ENCODE data around the gene ZGRF1.
A peak's percentile ranks its signal among the peaks of the same experiment; 100 is the strongest.

Gene ZGRF1

GRCh38 chr4:112520598-112521122 lies 116.0 kb downstream of the ZGRF1 start:
- H3K9me3 ChIP-seq (ENCODE audit: control insufficient read depth in 1 of 2, low read length in 2 of 2) = peaks cover 0 to 13% of the 10 kb centered on the region in 2 donors
- no peaks in the 10 kb centered on the region for H3K36me3 ChIP-seq (ENCODE audit: control insufficient read depth in 1 of 2, insufficient read depth in 2 of 2, low read length in 2 of 2)
- peaks cover 75% of the 10 kb centered on the region for H3K27me3 ChIP-seq (ENCODE audit: low read depth, low read length)
- H3K27ac ChIP-seq (ENCODE audit: low read length) = no peak overlapping the region
- H3K4me3 ChIP-seq (ENCODE audit: low read depth in 1 of 2, low read length in 2 of 2) = no peak overlapping the region
- peaks cover 4 to 41% of the 10 kb centered on the region in 2 donors for H3K4me1 ChIP-seq (ENCODE audit: control insufficient read depth in 1 of 2, insufficient read depth in 2 of 2, low read length in 2 of 2)

- H3K27me3 ChIP-seq (ENCODE audit: low read depth, low read length) = peaks cover 79% of the 10 kb centered on the region
- no peak overlapping the region for H3K27ac ChIP-seq (ENCODE audit: low read length)
Observed at GRCh38 chr4:112519689-112520597, 116.8 kb downstream of the ZGRF1 start.

GRCh38 chr4:112518675-112519074 lies 118.0 kb downstream of the ZGRF1 start:
- Histone ChIP-seq H3K4me3 (ENCODE audit: low read depth in 1 of 2, low read length in 2 of 2) (no peak overlapping the region), H3K9me3 (ENCODE audit: control insufficient read depth in 1 of 2, low read length in 2 of 2) (peaks cover 0 to 13% of the 10 kb centered on the region in 2 donors), H3K27me3 (ENCODE audit: low read depth, low read length) (peaks cover 81% of the 10 kb centered on the region), H3K36me3 (ENCODE audit: control insufficient read depth in 1 of 2, insufficient read depth in 2 of 2, low read length in 2 of 2) (no peaks in the 10 kb centered on the region), H3K4me1 (ENCODE audit: control insufficient read depth in 1 of 2, insufficient read depth in 2 of 2, low read length in 2 of 2) (peaks cover 4 to 53% of the 10 kb centered on the region in 2 donors), H3K27ac (ENCODE audit: low read length) (no peak overlapping the region)

More at GRCh38 chr4:112519689-112520597, 116.8 kb downstream of the ZGRF1 start:
- Histone ChIP-seq H3K36me3 (ENCODE audit: control insufficient read depth in 1 of 2, insufficient read depth in 2 of 2, low read length in 2 of 2) (no peaks in the 10 kb centered on the region), H3K9me3 (ENCODE audit: control insufficient read depth in 1 of 2, low read length in 2 of 2) (peaks cover 0 to 13% of the 10 kb centered on the region in 2 donors), H3K4me1 (ENCODE audit: control insufficient read depth in 1 of 2, insufficient read depth in 2 of 2, low read length in 2 of 2) (peaks cover 4 to 48% of the 10 kb centered on the region in 2 donors), H3K4me3 (ENCODE audit: low read depth in 1 of 2, low read length in 2 of 2) (no peak overlapping the region)

- Histone ChIP-seq H3K9me3 (ENCODE audit: control insufficient read depth in 1 of 2, low read length in 2 of 2) (peaks cover 0 to 8% of the 10 kb centered on the region in 2 donors), H3K4me1 (ENCODE audit: control insufficient read depth in 1 of 2, insufficient read depth in 2 of 2, low read length in 2 of 2) (peaks cover 0 to 52% of the 10 kb centered on the region in 2 donors), H3K4me3 (ENCODE audit: low read depth in 1 of 2, low read length in 2 of 2) (no peak overlapping the region), H3K36me3 (ENCODE audit: control insufficient read depth in 1 of 2, insufficient read depth in 2 of 2, low read length in 2 of 2) (no peaks in the 10 kb centered on the region), H3K27ac (ENCODE audit: low read length) (no peak overlapping the region), H3K27me3 (ENCODE audit: low read depth, low read length) (peaks cover 78% of the 10 kb centered on the region)
Observed at GRCh38 chr4:112517911-112518310, 118.8 kb downstream of the ZGRF1 start.

GRCh38 chr4:112517067-112517634 lies 119.6 kb downstream of the ZGRF1 start:
- Histone ChIP-seq H3K4me3 (ENCODE audit: low read depth in 1 of 2, low read length in 2 of 2) (peak overlapping the region in 1 of 2 donors; percentile 91), H3K27ac (ENCODE audit: low read length) (no peak overlapping the region), H3K4me1 (ENCODE audit: control insufficient read depth in 1 of 2, insufficient read depth in 2 of 2, low read length in 2 of 2) (peaks cover 0 to 52% of the 10 kb centered on the region in 2 donors), H3K36me3 (ENCODE audit: control insufficient read depth in 1 of 2, insufficient read depth in 2 of 2, low read length in 2 of 2) (no peaks in the 10 kb centered on the region), H3K27me3 (ENCODE audit: low read depth, low read length) (peaks cover 78% of the 10 kb centered on the region), H3K9me3 (ENCODE audit: control insufficient read depth in 1 of 2, low read length in 2 of 2) (peaks cover 0 to 6% of the 10 kb centered on the region in 2 donors)

- Histone ChIP-seq H3K4me1 (ENCODE audit: control insufficient read depth in 1 of 2, insufficient read depth in 2 of 2, low read length in 2 of 2) (peaks cover 0 to 52% of the 10 kb centered on the region in 2 donors), H3K36me3 (ENCODE audit: control insufficient read depth in 1 of 2, insufficient read depth in 2 of 2, low read length in 2 of 2) (no peaks in the 10 kb centered on the region), H3K4me3 (ENCODE audit: low read depth in 1 of 2, low read length in 2 of 2) (peak overlapping the region in 1 of 2 donors; percentile 91), H3K9me3 (ENCODE audit: control insufficient read depth in 1 of 2, low read length in 2 of 2) (peaks cover 0 to 6% of the 10 kb centered on the region in 2 donors), H3K27me3 (ENCODE audit: low read depth, low read length) (peaks cover 79% of the 10 kb centered on the region), H3K27ac (ENCODE audit: low read length) (no peak overlapping the region)
Observed at GRCh38 chr4:112516471-112517066, 120.1 kb downstream of the ZGRF1 start.

GRCh38 chr4:112516066-112516470 lies 120.6 kb downstream of the ZGRF1 start, which contains the start of gene NEUROG2:
Gene NEUROG2, minus strand, starts transcription at chr4:112516180. Its CDS starts 705 bp downstream, at chr4:112515475.
- Histone ChIP-seq H3K4me3 (ENCODE audit: low read depth in 1 of 2, low read length in 2 of 2) (peak within 1 kb of the TSS; percentile 68 to 91), H3K4me1 (ENCODE audit: control insufficient read depth in 1 of 2, insufficient read depth in 2 of 2, low read length in 2 of 2) (peaks cover 0 to 51% of the 10 kb centered on the region in 2 donors), H3K36me3 (ENCODE audit: control insufficient read depth in 1 of 2, insufficient read depth in 2 of 2, low read length in 2 of 2) (no peaks in the 10 kb centered on the region), H3K9me3 (ENCODE audit: control insufficient read depth in 1 of 2, low read length in 2 of 2) (peaks cover 0 to 6% of the 10 kb centered on the region in 2 donors), H3K27ac (ENCODE audit: low read length) (no peak within 1 kb of the TSS), H3K27me3 (ENCODE audit: low read depth, low read length) (peaks cover 79% of the 10 kb centered on the region)

- H3K4me3 ChIP-seq (ENCODE audit: low read depth in 1 of 2, low read length in 2 of 2) = peak overlapping the region; percentile 68 to 91
- H3K36me3 ChIP-seq (ENCODE audit: control insufficient read depth in 1 of 2, insufficient read depth in 2 of 2, low read length in 2 of 2) = no peaks in the 10 kb centered on the region
- H3K27me3 ChIP-seq (ENCODE audit: low read depth, low read length) = peaks cover 79% of the 10 kb centered on the region
- H3K27ac ChIP-seq (ENCODE audit: low read length) = no peak overlapping the region
- peaks cover 0 to 53% of the 10 kb centered on the region in 2 donors for H3K4me1 ChIP-seq (ENCODE audit: control insufficient read depth in 1 of 2, insufficient read depth in 2 of 2, low read length in 2 of 2)
- peaks cover 0 to 6% of the 10 kb centered on the region in 2 donors for H3K9me3 ChIP-seq (ENCODE audit: control insufficient read depth in 1 of 2, low read length in 2 of 2)
Observed at GRCh38 chr4:112515198-112516065, 121.3 kb downstream of the ZGRF1 start.

- Histone ChIP-seq H3K4me3 (ENCODE audit: low read depth in 1 of 2, low read length in 2 of 2) (peak overlapping the region in 1 of 2 donors; percentile 91), H3K9me3 (ENCODE audit: control insufficient read depth in 1 of 2, low read length in 2 of 2) (peaks cover 0 to 2% of the 10 kb centered on the region in 2 donors), H3K27ac (ENCODE audit: low read length) (no peak overlapping the region), H3K36me3 (ENCODE audit: control insufficient read depth in 1 of 2, insufficient read depth in 2 of 2, low read length in 2 of 2) (no peaks in the 10 kb centered on the region), H3K4me1 (ENCODE audit: control insufficient read depth in 1 of 2, insufficient read depth in 2 of 2, low read length in 2 of 2) (peaks cover 0 to 53% of the 10 kb centered on the region in 2 donors), H3K27me3 (ENCODE audit: low read depth, low read length) (peaks cover 78% of the 10 kb centered on the region)
Observed at GRCh38 chr4:112514647-112515197, 122.0 kb downstream of the ZGRF1 start.

GRCh38 chr4:112513971-112514646 lies 122.6 kb downstream of the ZGRF1 start:
- Histone ChIP-seq H3K36me3 (ENCODE audit: control insufficient read depth in 1 of 2, insufficient read depth in 2 of 2, low read length in 2 of 2) (no peaks in the 10 kb centered on the region), H3K4me1 (ENCODE audit: control insufficient read depth in 1 of 2, insufficient read depth in 2 of 2, low read length in 2 of 2) (peaks cover 0 to 57% of the 10 kb centered on the region in 2 donors), H3K27me3 (ENCODE audit: low read depth, low read length) (peaks cover 82% of the 10 kb centered on the region), H3K27ac (ENCODE audit: low read length) (no peak overlapping the region), H3K4me3 (ENCODE audit: low read depth in 1 of 2, low read length in 2 of 2) (peak overlapping the region in 1 of 2 donors; percentile 91), H3K9me3 (ENCODE audit: control insufficient read depth in 1 of 2, low read length in 2 of 2) (no peaks in the 10 kb centered on the region)
